Activated T-helper 17 cell treated with anti-CD3 and anti-CD28 coated beads, Interleukin-2, amount 50 U/mL, for 72 hours (primary cell): Measurements from ENCODE around the gene CEBPB. TPM values are rescaled to one million over a fixed set of nuclear protein-coding genes. Genes with fewer than 3 reads are reported as not detected.

Experiments
- ATAC-seq: fragments of 150-1000 bp; cut with Tn5 transposase; replicated peaks from 2 replicates; pipeline ENCODE4 v1.10.0; 2021; ENCODE audit warnings: mild to moderate bottlenecking, moderate library complexity
- H3K27ac Mint-ChIP-seq: one replicate; pipeline ENCODE4 v1.8.0; 2022; ENCODE audit warnings: mixed read lengths
- H3K27me3 Mint-ChIP-seq: one replicate; pipeline ENCODE4 v1.8.0; 2022; ENCODE audit warnings: mixed read lengths
- H3K36me3 Mint-ChIP-seq: one replicate; pipeline ENCODE4 v1.8.0; 2022; ENCODE audit warnings: low read depth, mild to moderate bottlenecking, mixed read lengths
- H3K4me1 Mint-ChIP-seq: one replicate; pipeline ENCODE4 v1.8.0; 2022; ENCODE audit warnings: mixed read lengths
- H3K4me3 Mint-ChIP-seq: one replicate; pipeline ENCODE4 v1.8.0; 2022; ENCODE audit warnings: mild to moderate bottlenecking, mixed read lengths
- H3K9me3 Mint-ChIP-seq: one replicate; pipeline ENCODE4 v1.8.0; 2022; ENCODE audit warnings: mixed read lengths
- total RNA-seq, 2 donors: library from RNA; stranded (reverse); gene quantifications; one replicate each; pipeline ENCODE4 v1.2.3, GENCODE V29; 2022

CEBPB gene
- total RNA-seq, 2 donors from 2014 or later, result 11.6 to 19.0 TPM

DNA sequence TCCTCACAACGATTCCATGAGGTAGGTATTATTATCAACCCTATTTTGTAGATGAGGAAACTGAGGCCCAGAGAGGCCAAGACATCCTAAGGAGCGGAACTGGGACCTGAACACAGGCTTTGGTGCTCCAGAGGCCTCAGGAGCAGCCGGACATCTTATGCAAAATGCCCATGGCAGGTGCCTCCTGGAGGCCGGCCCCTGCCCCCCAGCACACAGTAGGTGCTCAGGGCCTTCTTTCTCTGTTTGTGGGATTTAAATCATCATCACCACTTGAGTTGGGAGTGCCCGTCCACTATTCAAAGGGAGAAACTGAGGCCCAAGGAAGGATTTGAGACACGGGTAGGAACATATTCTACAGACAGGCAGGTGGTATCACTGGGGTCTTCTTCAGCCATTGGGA is 41.2 kb downstream of the CEBPB start:
- no peaks in the 10 kb centered on the region for H3K9me3 Mint-ChIP-seq
- H3K4me1 Mint-ChIP-seq, result peaks cover 6% of the 10 kb centered on the region
- ATAC-seq, result no peak
- peaks cover 3% of the 10 kb centered on the region for H3K27me3 Mint-ChIP-seq
- no peaks in the 10 kb centered on the region for H3K36me3 Mint-ChIP-seq
- no peak overlapping the region for H3K4me3 Mint-ChIP-seq
- H3K27ac Mint-ChIP-seq, result no peak overlapping the region

DNA sequence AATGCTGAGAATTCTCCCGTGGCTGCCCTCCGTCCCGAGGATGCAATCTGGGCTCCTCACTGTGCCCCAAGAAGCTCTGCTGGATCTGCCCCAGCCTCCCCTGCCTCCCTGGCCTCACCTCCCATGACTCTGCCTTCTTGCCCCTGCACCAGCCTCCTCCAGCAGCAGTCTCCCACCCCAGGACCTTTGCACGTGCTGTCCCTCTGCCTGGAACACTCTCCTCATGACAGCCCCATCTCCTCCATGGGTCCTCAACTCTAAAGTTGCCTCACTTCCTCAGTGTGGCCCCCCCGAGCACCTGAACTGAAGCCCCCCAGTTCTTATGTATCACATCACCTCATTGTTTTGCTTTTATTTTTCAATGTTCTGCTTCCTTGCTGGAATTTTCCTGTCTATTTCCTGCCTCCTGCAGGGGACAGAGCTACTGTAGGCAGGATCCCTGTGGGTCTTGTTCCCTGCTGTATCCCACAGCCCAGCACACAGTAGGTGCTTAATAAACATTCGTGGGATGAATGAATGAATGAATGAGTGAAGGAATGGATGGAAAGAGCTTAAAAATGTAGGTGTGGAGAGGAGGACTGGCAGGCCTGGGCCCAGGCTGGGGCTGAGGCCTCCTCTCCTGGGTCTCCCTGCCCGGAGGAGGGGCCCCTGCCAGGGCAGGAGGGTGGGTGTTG is 42.2 kb downstream of the CEBPB start:
- Mint-ChIP-seq H3K9me3 (no peaks in the 10 kb centered on the region), H3K27me3 (peaks cover 3% of the 10 kb centered on the region), H3K36me3 (no peaks in the 10 kb centered on the region), H3K4me1 (peaks cover 4% of the 10 kb centered on the region), H3K4me3 (no peak overlapping the region), H3K27ac (no peak overlapping the region)
- ATAC-seq, result no peak

DNA sequence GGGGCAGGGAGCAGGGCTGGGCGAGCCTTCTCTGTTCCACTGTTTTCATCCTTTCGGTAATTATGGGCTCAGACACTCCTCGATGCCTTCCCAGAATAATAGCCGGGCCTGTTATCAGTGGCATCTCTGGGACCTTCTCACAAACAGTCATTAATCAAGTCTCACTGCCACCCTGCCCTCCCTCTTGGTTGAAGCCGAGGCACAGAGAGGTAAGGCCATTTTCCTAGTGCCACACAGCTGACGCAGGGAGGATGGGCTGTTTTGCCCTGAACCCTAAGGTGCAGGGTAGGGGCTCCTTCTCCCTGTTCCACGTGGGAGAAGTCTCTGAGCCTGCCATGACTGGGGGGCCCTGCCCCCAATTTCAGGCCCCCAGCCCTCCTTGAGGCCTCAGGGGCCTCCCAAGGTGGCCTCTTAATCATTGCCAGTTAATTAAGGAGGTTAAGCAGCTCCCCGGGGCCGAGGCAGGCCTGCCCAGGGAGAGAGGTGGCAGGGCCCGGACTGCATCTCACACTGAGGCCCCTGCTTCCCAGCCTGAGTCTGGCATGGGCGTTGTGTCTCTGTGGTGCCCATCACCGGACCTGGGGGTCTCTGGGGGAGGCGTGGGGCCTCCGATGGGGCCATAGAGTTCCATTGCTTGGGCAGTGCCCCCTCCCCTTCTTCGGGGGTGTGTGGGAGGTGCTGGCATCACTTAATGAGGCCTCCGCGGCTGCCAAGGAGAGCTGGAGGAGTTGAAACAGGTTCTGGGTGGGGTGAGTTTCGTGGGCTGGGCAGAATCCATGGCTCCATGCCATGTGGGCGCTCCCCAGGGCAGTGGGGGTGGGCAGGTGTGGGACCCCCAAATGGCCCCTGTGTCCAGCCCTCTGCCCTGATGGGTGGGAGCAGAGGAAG is 42.9 kb downstream of the CEBPB start:
- no peak for ATAC-seq
- peaks cover 6% of the 10 kb centered on the region for H3K27me3 Mint-ChIP-seq
- H3K4me1 Mint-ChIP-seq, result peaks cover 7% of the 10 kb centered on the region
- H3K9me3 Mint-ChIP-seq, result no peaks in the 10 kb centered on the region
- H3K4me3 Mint-ChIP-seq, result no peak overlapping the region
- no peak overlapping the region for H3K27ac Mint-ChIP-seq
- H3K36me3 Mint-ChIP-seq, result no peaks in the 10 kb centered on the region

DNA sequence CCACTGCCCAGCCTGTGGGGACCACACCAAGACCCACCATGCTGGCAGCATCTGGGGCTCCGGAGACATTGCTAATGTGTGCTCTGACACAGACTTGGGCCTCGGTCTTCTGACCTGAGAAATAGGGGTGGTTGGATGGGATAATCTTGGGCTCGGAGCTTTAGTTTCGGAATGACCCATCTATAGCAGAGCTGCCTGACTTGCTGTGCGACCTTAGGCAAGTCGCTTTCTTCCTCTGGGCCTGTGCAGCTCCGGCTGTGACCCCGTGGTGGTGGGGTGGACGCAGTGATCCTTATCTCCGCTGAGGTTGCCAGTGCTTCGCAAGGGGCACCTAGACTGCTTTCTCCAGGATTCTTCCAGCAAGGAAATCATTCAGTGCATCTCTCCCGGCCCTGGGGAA is 43.7 kb downstream of the CEBPB start:
- H3K4me1 Mint-ChIP-seq, result peaks cover 7% of the 10 kb centered on the region
- H3K36me3 Mint-ChIP-seq, result no peaks in the 10 kb centered on the region
- no peak for ATAC-seq
- no peak overlapping the region for H3K4me3 Mint-ChIP-seq
- peaks cover 7% of the 10 kb centered on the region for H3K27me3 Mint-ChIP-seq
- no peak overlapping the region for H3K27ac Mint-ChIP-seq
- no peaks in the 10 kb centered on the region for H3K9me3 Mint-ChIP-seq

DNA sequence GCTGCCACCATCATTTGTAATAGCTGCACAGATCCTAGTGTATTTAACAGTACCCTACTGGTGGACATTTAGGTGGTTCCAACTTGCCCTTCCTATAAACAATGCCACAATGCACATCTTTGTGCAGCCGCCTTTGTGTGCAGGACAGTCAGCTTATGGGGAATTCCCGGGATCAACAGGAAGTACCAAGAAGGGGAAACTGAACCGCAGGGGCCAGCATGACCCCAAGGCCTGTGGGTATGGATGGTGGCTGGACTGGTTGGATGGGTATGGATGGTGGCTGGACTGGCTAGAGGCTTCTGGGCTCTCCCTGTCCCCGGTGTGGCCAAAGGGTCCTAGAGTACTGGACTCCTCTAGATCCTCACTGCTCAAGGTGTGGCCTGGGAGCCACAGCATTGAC is 46.7 kb downstream of the CEBPB start:
- no peak overlapping the region for H3K27ac Mint-ChIP-seq
- no peak for ATAC-seq

DNA sequence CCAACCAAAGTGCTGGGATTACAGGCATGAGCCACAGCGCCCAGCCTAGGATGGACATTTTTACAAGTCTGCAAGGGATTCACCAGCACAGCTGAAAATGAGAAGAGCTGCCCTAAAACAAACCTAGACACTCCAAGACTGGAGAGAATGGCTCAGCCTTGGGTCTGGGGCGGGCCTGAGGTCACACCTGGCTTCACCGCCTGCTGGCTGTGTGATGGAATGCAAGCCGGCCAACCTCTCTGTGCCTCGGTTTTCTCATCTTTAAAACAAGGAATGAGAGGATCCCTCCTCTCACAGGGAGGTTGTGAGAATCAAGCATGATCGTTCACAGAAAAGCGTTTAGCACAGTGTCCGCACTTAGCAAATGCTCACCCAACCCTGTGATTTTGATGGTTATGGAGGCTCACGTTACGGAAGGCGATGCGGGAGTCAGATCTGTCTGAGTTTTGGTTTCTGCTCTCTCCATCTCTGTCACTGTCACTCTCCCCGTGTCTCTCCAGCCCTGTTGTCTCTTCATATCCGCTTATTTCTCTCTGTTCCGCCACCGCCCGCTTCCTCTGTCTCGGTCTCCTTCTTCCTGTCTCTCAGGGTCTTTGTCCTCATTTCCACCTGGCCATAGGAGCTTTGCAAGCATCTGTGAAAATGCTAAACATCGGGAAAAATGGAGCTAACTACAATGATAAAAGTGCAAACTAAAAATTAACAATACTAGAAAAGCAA is 47.6 kb downstream of the CEBPB start:
- ATAC-seq, result no peak
- H3K4me3 Mint-ChIP-seq, result no peak overlapping the region
- H3K36me3 Mint-ChIP-seq, result no peaks in the 10 kb centered on the region
- peaks cover 7% of the 10 kb centered on the region for H3K4me1 Mint-ChIP-seq
- peaks cover 10% of the 10 kb centered on the region for H3K27me3 Mint-ChIP-seq
- H3K27ac Mint-ChIP-seq, result peak overlapping the region; percentile 53
- no peaks in the 10 kb centered on the region for H3K9me3 Mint-ChIP-seq

More for the DNA sequence above, 46.7 kb downstream of the CEBPB start:
- H3K27me3 Mint-ChIP-seq, result peaks cover 10% of the 10 kb centered on the region
- H3K36me3 Mint-ChIP-seq, result no peaks in the 10 kb centered on the region
- peaks cover 7% of the 10 kb centered on the region for H3K4me1 Mint-ChIP-seq
- no peak overlapping the region for H3K4me3 Mint-ChIP-seq
- H3K9me3 Mint-ChIP-seq, result no peaks in the 10 kb centered on the region

DNA sequence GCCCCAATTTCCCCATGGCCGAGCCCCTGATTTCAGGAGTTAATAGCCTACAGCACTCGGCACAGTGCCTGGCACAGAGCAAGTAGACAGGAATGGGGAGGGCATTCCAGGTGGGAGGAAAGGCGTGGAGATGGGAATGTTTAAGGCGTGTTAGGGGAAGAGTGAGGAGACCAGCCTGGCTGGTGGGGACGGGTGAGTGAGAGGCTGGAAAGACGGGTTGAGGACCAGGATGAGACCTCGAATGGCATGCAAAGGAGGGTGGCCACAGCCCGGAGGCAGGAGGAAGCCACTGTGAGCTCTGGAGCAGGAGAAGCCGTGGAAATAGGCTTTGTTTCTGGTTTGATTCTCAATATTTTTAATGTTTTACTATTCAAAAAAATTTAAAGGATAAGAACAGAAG is 49.5 kb downstream of the CEBPB start:
- H3K27me3 Mint-ChIP-seq, result peaks cover 10% of the 10 kb centered on the region
- no peak overlapping the region for H3K27ac Mint-ChIP-seq
- no peak overlapping the region for H3K4me3 Mint-ChIP-seq
- no peak for ATAC-seq
- H3K4me1 Mint-ChIP-seq, result peaks cover 5% of the 10 kb centered on the region
- H3K36me3 Mint-ChIP-seq, result no peaks in the 10 kb centered on the region
- H3K9me3 Mint-ChIP-seq, result no peaks in the 10 kb centered on the region

DNA sequence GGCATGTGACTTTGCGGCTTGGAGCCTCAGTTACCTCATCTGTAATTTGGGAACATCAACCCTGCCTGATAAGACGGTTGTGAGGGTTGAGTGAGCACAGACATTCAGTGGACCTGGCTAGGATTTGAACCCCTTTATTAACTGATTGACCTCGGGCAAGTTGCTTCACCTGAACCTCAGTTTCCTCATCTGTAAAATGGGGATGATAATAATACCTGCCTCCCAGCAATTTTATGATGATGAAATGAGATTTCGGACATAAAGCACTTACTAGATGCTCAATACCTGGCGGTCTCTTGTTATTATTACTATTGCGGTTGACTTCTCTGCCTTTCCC is 51.5 kb downstream of the CEBPB start:
- Mint-ChIP-seq H3K4me3 (no peak overlapping the region), H3K27ac (peak overlapping the region; percentile 38), H3K9me3 (no peaks in the 10 kb centered on the region), H3K27me3 (peaks cover 7% of the 10 kb centered on the region), H3K4me1 (peaks cover 4% of the 10 kb centered on the region), H3K36me3 (no peaks in the 10 kb centered on the region)
- ATAC-seq, result no peak

Other genes with a start within 250 kb of the CEBPB start
- gene SNAI1, start 207.8 kb upstream of the CEBPB start, total RNA-seq, result under 1 TPM in 1 of 2 donors, not detected in 1; 0.34 TPM
- gene UBE2V1, start 77.7 kb upstream of the CEBPB start, total RNA-seq, result 100 to 1,000 TPM; 197 to 205 TPM
- gene PEDS1, start 37.1 kb upstream of the CEBPB start, total RNA-seq, result 10 to 100 TPM; 13.1 to 22.0 TPM